IMR-90 (cell line): Measurements from ENCODE around the gene CRISPLD2. TPM values are rescaled to one million over a fixed set of nuclear protein-coding genes. Genes with fewer than 3 reads are reported as not detected.

Experiments used
- ATAC-seq: fragments of 200-7000 bp; cut with Tn5 transposase; 2 replicates; pipeline ENCODE4 v1.9.1; 2020; ENCODE audit warnings: low read depth, mild to moderate bottlenecking, moderate library complexity
- BruUV-seq: library from RNA; stranded (reverse); fragments of 400-500 nt; replicated peaks from 2 replicates; lab custom pipeline; 2021; lab: Mats Ljungman, UMichigan
- CTCF ChIA-PET: fragments of 300-600 bp; formaldehyde crosslinking; extraction: SDS; loops from one replicate; lab custom pipeline; 2021; ENCODE audit warnings: antibody characterized with exemption; lab: Yijun Ruan, JAX
- POLR2A ChIA-PET: fragments of 300-600 bp; sonication (Branson Sonifier 250); formaldehyde crosslinking; loops from one replicate; lab custom pipeline; 2022; ENCODE audit warnings: antibody characterized with exemption; ENCODE audit not compliant: unreplicated experiment; lab: Charles Lee
- DNase-seq: peaks from one replicate; pipeline ENCODE4 v3.0.0; 2013
- H2AFZ ChIP-seq: replicated peaks from 2 replicates; pipeline ENCODE3; 2013; ENCODE audit warnings: low read length, mild to moderate bottlenecking; ENCODE audit not compliant: poor library complexity
- H2AK5ac ChIP-seq: 2 replicates; pipeline ENCODE4 v1.6.1; 2013; ENCODE audit warnings: low read depth, low read length, inconsistent platforms
- H2AK9ac ChIP-seq: replicated peaks from 2 replicates; pipeline ENCODE3; 2013; ENCODE audit warnings: mild to moderate bottlenecking, low read depth, low read length, moderate library complexity; ENCODE audit not compliant: poor library complexity
- H2BK120ac ChIP-seq: 2 replicates; pipeline ENCODE4 v1.6.1; 2013; ENCODE audit warnings: low read depth, low read length, inconsistent platforms
- H2BK15ac ChIP-seq: 3 replicates; pipeline ENCODE4 v1.6.1; 2013; ENCODE audit warnings: low read depth, low read length, inconsistent platforms
- H2BK20ac ChIP-seq: 2 replicates; pipeline ENCODE4 v1.6.1; 2013; ENCODE audit warnings: low read depth, mild to moderate bottlenecking, inconsistent platforms, low read length, moderate library complexity
- H2BK5ac ChIP-seq: 2 replicates; pipeline ENCODE4 v1.6.1; 2013; ENCODE audit warnings: mild to moderate bottlenecking, low read depth, low read length, inconsistent platforms; ENCODE audit not compliant: poor library complexity, severe bottlenecking
- H3K14ac ChIP-seq: replicated peaks from 2 replicates; pipeline ENCODE4 v1.6.1; 2013; ENCODE audit warnings: low read depth, low read length, inconsistent platforms
- H3K18ac ChIP-seq: 2 replicates; pipeline ENCODE4 v1.6.1; 2013; ENCODE audit warnings: low read depth, low read length, control low read depth
- H3K23ac ChIP-seq: 2 replicates; pipeline ENCODE4 v1.6.1; 2013; ENCODE audit warnings: low read depth, low read length, inconsistent platforms
- H3K27ac ChIP-seq: 2 replicates; pipeline ENCODE4 v1.5.1; 2013; ENCODE audit warnings: mild to moderate bottlenecking, control low read depth, low read length; ENCODE audit not compliant: insufficient read depth
- H3K27me3 ChIP-seq: 2 replicates; pipeline ENCODE4 v1.6.1; 2013; ENCODE audit warnings: low read length; ENCODE audit not compliant: control insufficient read depth, insufficient read depth
- H3K36me3 ChIP-seq: 2 replicates; pipeline ENCODE4 v1.6.1; 2013; ENCODE audit warnings: low read length, mixed read lengths; ENCODE audit not compliant: control insufficient read depth, insufficient read depth
- H3K4ac ChIP-seq: 2 replicates; pipeline ENCODE4 v1.6.1; 2013; ENCODE audit warnings: low read depth, low read length, inconsistent platforms
- H3K4me1 ChIP-seq: 2 replicates; pipeline ENCODE4 v1.6.1; 2013; ENCODE audit warnings: low read length, mixed read lengths; ENCODE audit not compliant: control insufficient read depth, insufficient read depth
- H3K4me2 ChIP-seq: 2 replicates; pipeline ENCODE4 v1.6.1; 2013; ENCODE audit warnings: low read depth, mild to moderate bottlenecking, control low read depth, low read length, moderate library complexity
- H3K4me3 ChIP-seq: 2 replicates; pipeline ENCODE4 v1.5.1; 2013; ENCODE audit warnings: low read depth, mild to moderate bottlenecking, control low read depth, low read length, moderate library complexity; ENCODE audit not compliant: insufficient read depth
- H3K56ac ChIP-seq: 2 replicates; pipeline ENCODE4 v1.6.1; 2013; ENCODE audit warnings: low read length, inconsistent platforms; ENCODE audit not compliant: insufficient read depth; ENCODE audit errors: extremely low read depth
- H3K79me1 ChIP-seq, 2 experiments: 2 replicates each; pipeline ENCODE4 v1.6.1; 2013; ENCODE audit warnings: low read length in 2 of 2, inconsistent platforms in 1 of 2, low read depth in 1 of 2
- H3K9ac ChIP-seq: 2 replicates; pipeline ENCODE4 v1.6.1; 2013; ENCODE audit warnings: low read depth, low read length, control low read depth
- H3K9me1 ChIP-seq: 2 replicates; pipeline ENCODE4 v1.6.1; 2013; ENCODE audit warnings: low read length, inconsistent platforms; ENCODE audit not compliant: insufficient read depth
- H3K9me3 ChIP-seq: 2 replicates; pipeline ENCODE4 v1.6.1; 2013; ENCODE audit warnings: low read length; ENCODE audit not compliant: control insufficient read depth, insufficient read depth
- H4K20me1 ChIP-seq: 2 replicates; pipeline ENCODE4 v1.6.1; 2013; ENCODE audit warnings: low read length, inconsistent platforms; ENCODE audit not compliant: insufficient read depth
- H4K5ac ChIP-seq: 2 replicates; pipeline ENCODE4 v1.6.1; 2013; ENCODE audit warnings: mild to moderate bottlenecking, low read depth, low read length, control low read depth
- H4K8ac ChIP-seq, 2 experiments: 2 replicates each; pipeline ENCODE4 v1.6.1; 2013; ENCODE audit warnings: low read depth in 2 of 2, low read length in 2 of 2, control low read depth in 1 of 2, inconsistent platforms in 1 of 2
- H4K91ac ChIP-seq: 2 replicates; pipeline ENCODE4 v1.6.1; 2013; ENCODE audit warnings: low read depth, low read length, inconsistent platforms; ENCODE audit not compliant: insufficient read depth
- CTCF ChIP-seq: conservative IDR thresholded peaks from 2 replicates; pipeline ENCODE4 v1.5.1; 2012; ENCODE audit warnings: mild to moderate bottlenecking, low read depth, low read length, improper control_type of control experiment
- POLR2A ChIP-seq: IDR thresholded peaks from 2 replicates; pipeline ENCODE4 v1.6.1; 2012; ENCODE audit warnings: mild to moderate bottlenecking, low read depth, low read length
- RCOR1 ChIP-seq: IDR thresholded peaks from 2 replicates; pipeline ENCODE4 v1.6.1; 2012; ENCODE audit warnings: mild to moderate bottlenecking, low read length, improper control_type of control experiment; ENCODE audit not compliant: insufficient replicate concordance
- WGBS, 2 experiments: methylation state at CpG; one replicate each; pipeline versions ENCODE4 v1.1.5 to v1.1.7; 2013; ENCODE audit warnings: missing lambda C conversion rate in 2 of 2; ENCODE audit not compliant: insufficient read length in 1 of 2; ENCODE audit errors: extremely low coverage in 2 of 2; 5-methylcytosine and 5-hydroxymethylcytosine counted together
- dilution Hi-C: fragments of 300-500 bp; cut with HindIII; formaldehyde crosslinking; loops from one replicate; pipeline ENCODE4 v1.14.3; 2018; ENCODE audit warnings: low sequenced_read_pairs; ENCODE audit not compliant: unreplicated experiment
- in situ Hi-C: fragments of 300-500 bp; cut with MboI; formaldehyde crosslinking; loops from 3 replicates; pipeline ENCODE4 v1.14.3; 2019; ENCODE audit warnings: low sequenced_read_pairs, inconsistent platforms, mixed read lengths
- intact Hi-C: fragments of 100-400 bp; cut with micrococcal nuclease; formaldehyde crosslinking; loops from 2 replicates; pipeline ENCODE4 v1.10.0; 2022
- polyA plus RNA-seq, 3 experiments: library from polyadenylated mRNA; depleted of rRNA; stranded (reverse); fragments of >200 nt; gene quantifications; 2 replicates each; pipeline ENCODE4 v1.2.3, GENCODE V29; 2012; ENCODE audit warnings: low replicate concordance in 1 of 3
- total RNA-seq: library from RNA; depleted of rRNA; stranded (reverse); fragments of >200 nt; gene quantifications from 2 replicates; pipeline ENCODE4 v1.2.3, GENCODE V29; 2012

The CRISPLD2 gene
- total and polyA plus RNA-seq, 2 of the 4 experiments (the other 2 are of a cell fraction) = 23.1 to 37.5 TPM

GRCh38 chr16:84948851-84949610 is 129.2 kb downstream of the CRISPLD2 start:
- no TSS peak for BruUV-seq
- no peak overlapping the region for H4K91ac ChIP-seq
- in situ Hi-C loops (no loop called here), intact Hi-C loops (no loop called here), dilution Hi-C loops (no loop called here)
- H3K4me3 ChIP-seq = no peak overlapping the region
- H3K36me3 ChIP-seq = no peaks in the 10 kb centered on the region
- H3K27ac ChIP-seq = no peak overlapping the region
- peak overlapping the region; percentile 40; the same call in 1 of the 2 replicates for H2AK5ac ChIP-seq
- no CpG with 5 or more reads among the region's 10 CpGs for WGBS, 2 experiments
- H3K9ac ChIP-seq = no peak overlapping the region
- no peak overlapping the region for H4K5ac ChIP-seq
- peaks cover 7% of the 10 kb centered on the region; the same call in 1 of the 2 replicates for H3K4me1 ChIP-seq
- no peak overlapping the region for H3K56ac ChIP-seq
- no peaks in the 10 kb centered on the region for H4K20me1 ChIP-seq
- H2BK5ac ChIP-seq = no peak overlapping the region
- no peak overlapping the region for H2AK9ac ChIP-seq
- H3K18ac ChIP-seq = no peak overlapping the region
- POLR2A ChIA-PET = no interaction called here
- no peak overlapping the region for H3K4ac ChIP-seq
- no peak for TF ChIP-seq RCOR1
- TF ChIP-seq POLR2A = no peak
- TF ChIP-seq CTCF = no peak
- 0 out of 2 replicates have a peak overlapping the region, but pooled peaks have one; percentile 24 for H3K14ac ChIP-seq
- no peak overlapping the region for H4K8ac ChIP-seq
- ATAC-seq = no peak
- H3K9me3 ChIP-seq = no peaks in the 10 kb centered on the region
- H2BK20ac ChIP-seq = no peak overlapping the region
- H3K79me1 ChIP-seq = no peaks in the 10 kb centered on the region
- CTCF ChIA-PET = interaction anchor here (0.7 kb wide), 1 partner anchor 195 kb away, joined by 3 read pairs; no protein-coding TSS in a partner anchor
- no peak overlapping the region for H3K4me2 ChIP-seq
- peak overlapping the region; percentile 24 for H3K23ac ChIP-seq
- H3K9me1 ChIP-seq = peaks cover 4% of the 10 kb centered on the region; the same call in 1 of the 2 replicates
- no peak overlapping the region for H2BK15ac ChIP-seq
- H2BK120ac ChIP-seq = no peak overlapping the region
- no peaks in the 10 kb centered on the region for H3K27me3 ChIP-seq
- no peak for DNase-seq
- peak overlapping the region; percentile 58 for H2AFZ ChIP-seq
